ENCODE data around the gene UNC93A. TPM values are rescaled to one million over a fixed set of nuclear protein-coding genes. Genes with fewer than 3 reads are reported as not detected.

Gene UNC93A
- total and polyA plus RNA-seq, 9 of the 15 experiments (the other 6 are each of a cell fraction or from before 2014, with no cell fraction given), result not detected

DNA sequence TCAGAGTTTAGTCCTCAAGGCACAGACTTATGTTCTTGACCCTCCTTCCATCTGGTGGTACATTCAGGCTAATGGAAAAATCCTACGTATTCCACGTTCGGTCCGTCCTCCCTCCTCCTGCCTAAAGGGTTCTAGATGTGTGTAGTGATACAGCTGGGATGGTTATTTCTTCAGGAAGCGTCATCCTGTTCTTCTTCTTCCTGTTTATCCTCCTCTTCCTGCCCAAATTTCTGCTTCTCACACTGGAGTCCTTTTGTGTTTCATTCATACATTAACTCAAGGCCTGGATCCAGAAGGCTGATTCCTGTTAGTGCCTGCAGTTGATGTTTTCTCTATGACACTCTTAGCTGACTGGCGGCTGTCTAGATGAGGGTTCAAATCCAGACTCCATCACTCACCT lies 16.8 kb upstream of the UNC93A start:
- DNase-seq (ENCODE audit: extremely low read depth in 1 of 4, low spot score in 3 of 4) (no peak), FAIRE-seq (no peak), ATAC-seq (no peak)
- Histone ChIP-seq H3K79me2 (ENCODE audit: control insufficient read depth, insufficient read depth, low read length) (no peaks in the 10 kb centered on the region), H4K20me1 (replicated peaks; ENCODE audit: control insufficient read depth, insufficient read depth, low read length) (no peaks in the 10 kb centered on the region), H3K27me3 (ENCODE audit: control insufficient read depth in 2 of 2, insufficient read depth in 2 of 2, low read length in 2 of 2) (peaks cover 0 to 40% of the 10 kb centered on the region in 2 experiments; a peak in 3 of 5 replicates), H3K4me1 (replicated peaks in 1 of 2; ENCODE audit: control insufficient read depth in 2 of 2, insufficient read depth in 2 of 2, low read length in 2 of 2) (no peaks in the 10 kb centered on the region), H3K36me3 (ENCODE audit: control insufficient read depth, insufficient read depth, low read length) (no peaks in the 10 kb centered on the region), H3K9ac (ENCODE audit: insufficient read depth in 1 of 2, low read depth in 2 of 2, low read length in 2 of 2) (no peak overlapping the region), H3K9me1 (ENCODE audit: control insufficient read depth, insufficient read depth, low read length) (no peaks in the 10 kb centered on the region), H3K27ac (ENCODE audit: extremely low read depth, low read depth, low read length) (no peak overlapping the region), H3K9me3 (replicated peaks; ENCODE audit: control insufficient read depth, insufficient read depth, low read depth, low read length) (no peaks in the 10 kb centered on the region), H2AFZ (ENCODE audit: low read depth, low read length) (no peak overlapping the region), H3K4me2 (ENCODE audit: insufficient read depth, low read length) (no peak overlapping the region), H3K4me3 (no peak overlapping the region)
- in situ Hi-C loops (cut with MboI) (no loop called here), intact Hi-C loops (cut with micrococcal nuclease) (no loop called here)
- ChIA-PET CTCF (ENCODE audit: low intra/inter-chr PET ratio) (no interaction called here), POLR2A (no interaction called here)
- WGBS (ENCODE audit: insufficient coverage, low coverage, missing lambda C conversion rate), result under 1% methylated on average over 6 of the region's 6 CpGs
- BruUV-seq (replicated peaks), result no TSS peak
- no peak for TF ChIP-seq ESRRA (IDR thresholded peaks at IDR 0.05; ENCODE audit: borderline replicate concordance, low read depth)
- TF ChIP-seq, protein P1, sequence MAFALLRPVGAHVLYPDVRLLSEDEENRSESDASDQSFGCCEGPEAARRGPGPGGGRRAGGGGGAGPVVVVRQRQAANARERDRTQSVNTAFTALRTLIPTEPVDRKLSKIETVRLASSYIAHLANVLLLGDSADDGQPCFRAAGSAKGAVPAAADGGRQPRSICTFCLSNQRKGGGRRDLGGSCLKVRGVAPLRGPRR (CRISPR knock-in tag; IDR thresholded peaks at IDR 0.05), result no peak
- no peak for TF ChIP-seq SAP30 (IDR thresholded peaks at IDR 0.05; ENCODE audit: borderline replicate concordance, insufficient read depth, low read depth, low read length, poor library complexity, severe bottlenecking)
- TF ChIP-seq MEF2D (tag; conservative IDR thresholded peaks at IDR 0.05; ENCODE audit: low read depth), result no peak
- TF ChIP-seq KHSRP (IDR thresholded peaks at IDR 0.05), result no peak

DNA sequence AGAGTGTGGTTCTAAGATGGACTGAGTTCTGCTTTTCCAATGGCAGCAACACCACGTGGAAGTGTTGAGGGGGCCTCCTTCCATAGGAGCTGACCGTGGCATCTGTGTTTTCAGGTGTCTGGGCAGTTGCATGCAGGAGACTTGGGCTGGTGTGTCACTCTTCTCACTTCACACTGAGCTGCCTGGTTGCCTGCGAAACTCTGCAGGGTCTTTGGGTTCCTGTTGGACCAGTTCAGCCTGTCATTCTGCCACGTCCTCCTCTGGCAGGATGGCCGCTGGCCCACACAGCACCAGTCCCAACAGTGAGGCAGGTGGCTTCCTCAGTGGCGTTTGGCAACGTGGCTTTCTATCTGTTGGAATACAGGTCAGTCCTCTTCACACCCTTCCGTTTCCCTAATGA lies 16.1 kb upstream of the UNC93A start:
- Histone ChIP-seq H4K20me1 (replicated peaks; ENCODE audit: control insufficient read depth, insufficient read depth, low read length) (no peaks in the 10 kb centered on the region), H3K36me3 (ENCODE audit: control insufficient read depth, insufficient read depth, low read length) (no peaks in the 10 kb centered on the region), H3K9me1 (ENCODE audit: control insufficient read depth, insufficient read depth, low read length) (no peaks in the 10 kb centered on the region), H3K4me2 (ENCODE audit: insufficient read depth, low read length) (no peak overlapping the region), H3K27me3 (ENCODE audit: control insufficient read depth in 2 of 2, insufficient read depth in 2 of 2, low read length in 2 of 2) (peaks cover 0 to 40% of the 10 kb centered on the region in 2 experiments; a peak in 3 of 5 replicates), H3K4me3 (no peak overlapping the region), H3K9ac (ENCODE audit: insufficient read depth in 1 of 2, low read depth in 2 of 2, low read length in 2 of 2) (no peak overlapping the region), H2AFZ (ENCODE audit: low read depth, low read length) (no peak overlapping the region), H3K27ac (ENCODE audit: extremely low read depth, low read depth, low read length) (no peak overlapping the region), H3K9me3 (replicated peaks; ENCODE audit: control insufficient read depth, insufficient read depth, low read depth, low read length) (no peaks in the 10 kb centered on the region), H3K79me2 (ENCODE audit: control insufficient read depth, insufficient read depth, low read length) (no peaks in the 10 kb centered on the region), H3K4me1 (replicated peaks in 1 of 2; ENCODE audit: control insufficient read depth in 2 of 2, insufficient read depth in 2 of 2, low read length in 2 of 2) (no peaks in the 10 kb centered on the region)
- 0% methylated on average over 8 of the region's 8 CpGs for WGBS (ENCODE audit: insufficient coverage, low coverage, missing lambda C conversion rate)
- POLR2A ChIA-PET, result no interaction called here
- intact Hi-C loops (cut with micrococcal nuclease) (no loop called here), in situ Hi-C loops (cut with MboI) (loop anchor here (25.0 kb wide), 1 partner anchor 513 kb away; no protein-coding TSS in a partner anchor)
- CTCF ChIA-PET (ENCODE audit: low intra/inter-chr PET ratio), result no interaction called here
- no peak for ATAC-seq
- FAIRE-seq, result no peak
- TF ChIP-seq NR2C1 (IDR thresholded peaks at IDR 0.05) (no peak), NR2C1 (tag; IDR thresholded peaks at IDR 0.05) (no peak), ZNF212 (CRISPR knock-in tag; IDR thresholded peaks at IDR 0.05) (no peak), ADNP (tag; IDR thresholded peaks at IDR 0.05) (no peak), CHCHD3 (CRISPR knock-in tag; IDR thresholded peaks at IDR 0.05) (no peak), CREM (IDR thresholded peaks at IDR 0.05; ENCODE audit: low read depth) (no peak), DNMT1 (IDR thresholded peaks at IDR 0.05) (no peak), ZNF146 (CRISPR knock-in tag; IDR thresholded peaks at IDR 0.05; ENCODE audit: unreplicated experiment) (no peak), SUPT5H (IDR thresholded peaks at IDR 0.05) (no peak)
- no peak for DNase-seq (ENCODE audit: extremely low read depth in 1 of 4, low spot score in 3 of 4)
- BruUV-seq (replicated peaks), result no TSS peak
